GM18517 (cell line): ENCODE data around the gene CMIP.

Experiments used
- ATAC-seq: cut with Tn5 transposase; IDR thresholded peaks from one replicate; pipeline ENCODE4 v1.9.1; 2021; ENCODE audit warnings: mild to moderate bottlenecking, moderate library complexity; ENCODE audit not compliant: unreplicated experiment

CMIP gene

DNA sequence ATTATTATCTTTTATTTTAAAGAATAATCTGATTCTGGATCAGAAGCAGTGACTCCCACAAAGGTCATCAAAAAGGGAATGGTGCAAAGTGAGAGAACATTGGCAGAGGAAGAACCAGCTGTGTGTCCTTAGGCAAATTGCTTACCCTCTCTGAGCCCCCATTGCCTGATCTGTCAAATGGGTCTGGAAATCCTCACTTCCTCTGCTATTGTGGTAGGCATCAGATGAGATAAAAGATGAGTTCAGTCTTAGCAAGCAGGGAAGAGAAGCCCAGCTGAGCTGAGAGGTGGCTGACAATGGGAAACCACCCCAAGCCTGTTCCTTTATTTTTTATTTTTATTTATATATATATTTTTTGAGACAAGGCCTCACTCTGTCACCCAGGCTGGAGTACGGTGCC is 310.2 kb downstream of the CMIP start:
- no peak for ATAC-seq

DNA sequence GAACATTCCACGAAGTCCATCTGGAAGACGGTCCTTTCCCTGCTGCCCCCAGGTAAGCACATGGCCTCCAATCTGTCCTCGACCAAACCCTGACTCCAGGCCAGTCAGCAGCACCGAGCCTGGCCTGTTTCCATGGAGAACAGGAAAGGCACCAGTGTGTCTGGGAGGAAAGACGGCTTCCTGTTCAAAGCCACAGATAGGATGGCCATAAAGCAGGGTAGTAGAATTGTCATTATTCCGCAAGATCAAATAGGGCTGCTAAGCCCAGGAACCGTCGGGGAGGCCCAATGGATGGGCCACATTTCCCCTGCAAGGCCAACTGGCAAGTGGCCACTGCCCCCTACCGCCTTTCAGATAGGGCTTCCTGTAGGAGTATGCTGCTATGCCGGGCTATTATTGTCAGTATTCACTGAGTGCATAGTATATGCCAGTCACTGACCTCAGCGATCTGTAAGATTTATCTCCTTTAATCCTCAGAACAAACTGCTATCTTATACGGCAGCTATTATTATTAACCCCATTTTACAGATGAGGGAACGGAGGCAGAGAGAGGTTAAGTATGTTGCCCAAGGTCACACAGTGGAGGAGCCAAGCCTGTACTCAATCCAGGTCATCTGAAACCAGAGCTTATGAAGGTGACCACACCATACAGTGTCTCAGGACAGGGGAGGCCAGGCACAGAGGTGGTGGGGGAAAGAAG is 311.5 kb downstream of the CMIP start:
- no peak for ATAC-seq

GRCh38 chr16:81756615-81757356 is 312.2 kb downstream of the CMIP start:
- ATAC-seq, result no peak

DNA sequence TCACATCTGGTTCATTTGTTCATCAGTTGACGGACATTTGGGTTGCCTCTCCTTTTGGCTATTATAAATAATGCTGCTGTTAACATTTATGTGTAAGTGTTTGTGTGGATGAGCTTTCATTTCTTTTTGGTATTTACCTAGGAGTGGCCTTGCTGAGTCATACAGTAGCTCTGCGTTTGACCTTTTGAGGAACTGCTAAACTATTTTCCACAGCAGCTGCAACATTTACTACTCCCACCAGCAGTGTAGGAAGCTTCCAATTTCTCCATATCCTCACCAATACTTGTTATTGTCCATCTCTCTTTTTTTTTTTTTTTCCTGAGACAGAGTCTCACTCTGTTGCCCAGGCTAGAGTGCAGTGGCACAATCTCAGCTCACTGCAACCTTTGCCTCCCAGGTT is 313.8 kb downstream of the CMIP start:
- ATAC-seq, result no peak
